Inferior parietal cortex (tissue), 1 donor: Measurements from ENCODE around the gene SRGAP2B.
A peak's percentile ranks its signal among the peaks of the same experiment; 100 is the strongest.
"Not testable (repeated sequence)": the region's sequence is repeated elsewhere in the genome, so short reads cannot be mapped to it uniquely, and the experiment has no call there.

ENCODE experiments used
- DNase-seq: peaks from one replicate; pipeline ENCODE4 v3.0.0-alpha.2; 2016; ENCODE audit errors: extremely low spot score

The SRGAP2B gene

GRCh38 chr1:144995833-144996410 lies 99.2 kb downstream of the SRGAP2B start:
- peak; percentile 5 for DNase-seq

- DNase-seq: not testable (repeated sequence)
These were observed 102.2 kb downstream of the SRGAP2B start for GRCh38 chr1:144992915-144993314.

GRCh38 chr1:144990611-144991010 lies 104.5 kb downstream of the SRGAP2B start:
- not testable (repeated sequence) for DNase-seq

GRCh38 chr1:144987131-144987530 lies 108.0 kb downstream of the SRGAP2B start:
- DNase-seq: not testable (repeated sequence)

GRCh38 chr1:144986171-144986860 lies 108.8 kb downstream of the SRGAP2B start:
- DNase-seq: not testable (repeated sequence)

- not testable (repeated sequence) for DNase-seq
These were observed 109.5 kb downstream of the SRGAP2B start for GRCh38 chr1:144985550-144986170.

- not testable (repeated sequence) for DNase-seq
These were observed 112.2 kb downstream of the SRGAP2B start for GRCh38 chr1:144982802-144983525.

- not testable (repeated sequence) for DNase-seq
These were observed 114.0 kb downstream of the SRGAP2B start for GRCh38 chr1:144981157-144981556.

- not testable (repeated sequence) for DNase-seq
These were observed 115.0 kb downstream of the SRGAP2B start for GRCh38 chr1:144979960-144980595.

GRCh38 chr1:144977856-144978255 lies 117.3 kb downstream of the SRGAP2B start:
- not testable (repeated sequence) for DNase-seq

GRCh38 chr1:144971936-144972335 lies 123.2 kb downstream of the SRGAP2B start:
- not testable (repeated sequence) for DNase-seq

- DNase-seq: not testable (repeated sequence)
These were observed 128.6 kb downstream of the SRGAP2B start for GRCh38 chr1:144966488-144966887.

GRCh38 chr1:144964765-144965164 lies 130.4 kb downstream of the SRGAP2B start:
- not testable (repeated sequence) for DNase-seq

- not testable (repeated sequence) for DNase-seq
These were observed 130.9 kb downstream of the SRGAP2B start for GRCh38 chr1:144964186-144964585.

GRCh38 chr1:144963571-144963970 lies 131.6 kb downstream of the SRGAP2B start:
- DNase-seq: not testable (repeated sequence)

- DNase-seq: not testable (repeated sequence)
These were observed 133.2 kb downstream of the SRGAP2B start for GRCh38 chr1:144961604-144962583.

GRCh38 chr1:144960929-144961488 lies 134.1 kb downstream of the SRGAP2B start:
- not testable (repeated sequence) for DNase-seq

- DNase-seq: not testable (repeated sequence)
These were observed 146.7 kb downstream of the SRGAP2B start for GRCh38 chr1:144948390-144948789.

- DNase-seq: not testable (repeated sequence)
These were observed 147.6 kb downstream of the SRGAP2B start for GRCh38 chr1:144947495-144947894.
